Stomach (tissue), 9 donors: ENCODE results near the gene RSRP1. TPM values are rescaled to one million over a fixed set of nuclear protein-coding genes. Genes with fewer than 3 reads are reported as not detected.
A peak's percentile ranks its signal among the peaks of the same experiment; 100 is the strongest.
"Not testable (repeated sequence)": the region's sequence is repeated elsewhere in the genome, so short reads cannot be mapped to it uniquely, and the experiment has no call there.

Experiments used
- DNase-seq, 2 donors: peaks; one replicate each; pipeline versions ENCODE4 v3.0.0 to v3.0.0-alpha.2; 2013 to 2019
- H3K27ac ChIP-seq, 5 donors: fragments of 200-600 bp in 4 of 5; sonication (generic) in 4 of 5; one replicate each; pipeline ENCODE4 v1.5.1; 2013 to 2019; ENCODE audit warnings: mild to moderate bottlenecking in 1 of 5, moderate library complexity in 1 of 5
- H3K27me3 ChIP-seq, 3 donors: fragments of 200-600 bp; sonication (generic); one replicate each; pipeline ENCODE4 v1.5.1; 2017 to 2019; ENCODE audit warnings: mixed run types in 1 of 3
- H3K36me3 ChIP-seq, 4 donors: fragments of 200-600 bp; sonication (generic); 1 replicate in 3 of 4; 2 replicates in 1 of 4; pipeline ENCODE4 v1.5.1; 2016 to 2019
- H3K4me1 ChIP-seq, 4 donors: fragments of 200-600 bp; sonication (generic); one replicate each; pipeline ENCODE4 v1.5.1; 2016 to 2019
- H3K4me3 ChIP-seq, 4 donors: fragments of 200-600 bp; sonication (generic) in 3 of 4; one replicate each; pipeline ENCODE4 v1.5.1; 2016 to 2019; ENCODE audit warnings: mild to moderate bottlenecking in 1 of 4
- H3K9me3 ChIP-seq, 4 donors: fragments of 200-600 bp; sonication (generic); one replicate each; pipeline ENCODE4 v1.5.1; 2016 to 2019
- POLR2AphosphoS5 ChIP-seq, 3 donors: sonication (generic); formaldehyde crosslinking; IDR thresholded peaks; one replicate each; pipeline ENCODE4 v1.6.1; 2016; ENCODE audit warnings: antibody characterized with exemption in 3 of 3
- WGBS, 5 donors: extraction: QIAGEN DNeasy Blood & Tissue Kit in 3 of 5; methylation state at CpG; one replicate each; pipeline versions ENCODE4 v1.1.5 to v1.1.7; 2013 to 2018; 5-methylcytosine and 5-hydroxymethylcytosine counted together
- intact Hi-C: fragments of 100-400 bp; cut with DNase I; formaldehyde crosslinking; loops from one replicate; pipeline ENCODE4 v1.15.1; 2023; ENCODE audit warnings: low total_unique reads
- polyA plus RNA-seq, 3 donors: library from polyadenylated mRNA; stranded (reverse); fragments of 200-250 nt; gene quantifications; one replicate each; pipeline ENCODE4 v1.2.3, GENCODE V29; 2013
- total RNA-seq, 5 donors: library from RNA; depleted of rRNA; stranded (reverse); fragments of >200 nt; gene quantifications; one replicate each; pipeline versions ENCODE4 v1.1.0 to v1.2.3, GENCODE V29; 2014 to 2016
- donor health status: healthy with polysubstance abuse.
- donor health status: Bipolar disorder and iron deficiency.
- donor health status: healthy.

RSRP1 gene
- total and polyA plus RNA-seq, 8 donors = 12.8 to 476 (median 151) TPM

DNA sequence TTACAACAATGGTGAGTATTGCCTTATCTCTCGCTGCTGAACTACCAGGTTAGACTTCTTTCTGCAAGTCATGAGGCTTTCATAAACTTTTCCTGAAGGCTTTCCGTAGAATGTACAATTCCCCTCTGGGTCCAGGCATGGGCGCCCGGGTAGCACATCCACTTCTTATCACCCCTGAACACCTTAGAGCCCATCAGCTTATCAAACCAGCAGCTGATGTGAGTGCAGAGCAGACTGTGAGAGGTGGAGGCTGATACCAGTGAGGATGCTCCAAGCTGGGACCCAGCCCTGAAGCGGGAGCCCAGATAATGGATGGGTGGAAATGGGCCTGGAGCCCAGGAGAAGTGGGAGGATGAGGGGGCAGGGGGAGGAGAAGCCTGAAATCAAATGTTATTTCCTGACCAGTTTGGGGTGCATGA, 32.4 kb upstream of the RSRP1 start:
- WGBS, 5 donors = 43 to 83% (median 66%) methylated on average over 4 of the region's 5 CpGs
- H3K9me3 ChIP-seq, H3K36me3 ChIP-seq, H3K4me1 ChIP-seq, H3K27ac ChIP-seq, intact Hi-C loops, H3K4me3 ChIP-seq, DNase-seq, H3K27me3 ChIP-seq: not testable (repeated sequence)

DNA sequence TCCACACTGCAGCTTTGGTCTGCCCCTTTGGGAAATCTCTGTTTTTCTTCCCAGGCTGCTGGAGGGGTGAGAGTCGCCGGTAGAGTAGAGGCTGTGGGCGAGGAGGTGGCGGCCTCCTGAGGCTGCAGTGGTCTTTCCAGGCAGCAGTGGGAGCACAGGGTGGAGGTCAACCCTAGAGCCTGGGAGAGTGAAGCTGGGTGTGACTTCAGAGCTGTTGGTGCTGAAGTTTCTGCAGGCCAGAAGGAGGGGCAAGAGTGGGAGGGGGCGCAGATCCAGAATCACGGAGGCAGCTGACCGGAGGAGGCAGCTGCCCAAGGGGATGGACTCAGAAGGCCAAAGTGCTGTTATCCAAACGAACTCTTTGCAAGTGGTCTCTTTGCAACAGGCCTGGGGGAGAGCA, 31.5 kb upstream of the RSRP1 start:
- H3K27ac ChIP-seq, H3K27me3 ChIP-seq, DNase-seq, H3K36me3 ChIP-seq, H3K9me3 ChIP-seq, H3K4me1 ChIP-seq, H3K4me3 ChIP-seq, intact Hi-C loops: not testable (repeated sequence)
- 70 to 83% (median 73%) methylated on average over 3 to 7 of the region's 8 CpGs for WGBS, 5 donors

DNA sequence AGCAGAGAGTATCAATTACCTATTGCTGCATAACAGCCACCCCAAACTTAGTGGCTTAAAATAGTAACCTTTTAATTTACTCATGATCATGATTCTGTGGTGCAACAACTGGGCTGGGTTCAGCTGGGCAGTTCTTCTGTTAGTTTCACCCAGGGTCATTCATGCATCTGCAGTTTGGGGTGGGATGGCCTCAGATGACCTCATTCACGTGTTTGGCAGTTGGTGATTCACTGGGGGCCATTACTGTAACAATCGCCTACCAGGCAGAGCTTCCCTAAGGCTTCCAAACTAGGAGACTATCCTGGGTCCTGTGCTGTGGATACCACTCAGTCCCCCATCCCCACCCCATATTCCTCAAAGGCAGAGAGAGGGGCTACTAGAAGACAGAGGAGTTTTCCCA, 31.1 kb upstream of the RSRP1 start:
- H3K4me1 ChIP-seq, H3K36me3 ChIP-seq, intact Hi-C loops, H3K4me3 ChIP-seq, H3K27me3 ChIP-seq, DNase-seq, H3K9me3 ChIP-seq, H3K27ac ChIP-seq: not testable (repeated sequence)
- WGBS, 5 donors = 54 to 93% (median 80%) methylated on average over 1 to 2 of the region's 2 CpGs

DNA sequence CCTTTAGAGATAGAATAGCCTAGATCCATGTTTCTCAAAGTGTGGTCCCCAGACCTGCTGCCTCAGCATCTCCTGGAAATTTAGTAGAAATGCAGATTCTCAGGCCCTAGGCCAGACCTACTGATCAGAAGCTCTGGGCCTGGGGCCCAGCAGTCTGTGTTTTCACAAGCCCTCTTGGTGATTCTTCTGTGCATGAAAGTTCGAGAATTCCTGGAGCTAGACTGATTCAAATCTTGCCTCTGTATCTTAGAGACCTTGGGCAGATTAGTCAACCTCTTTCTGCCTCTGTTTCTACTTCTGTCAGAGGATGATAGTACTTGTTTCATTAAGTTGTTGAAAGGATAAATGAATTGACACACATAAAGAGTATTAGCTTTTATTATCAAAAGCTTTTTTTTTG, 30.0 kb upstream of the RSRP1 start:
- WGBS, 5 donors = 76 to 93% (median 85%) methylated on average over 1 of the region's 1 CpG; no CpG with 5 or more reads in 1 of the 5 donors
- H3K36me3 ChIP-seq, intact Hi-C loops, H3K9me3 ChIP-seq, DNase-seq, H3K27ac ChIP-seq, H3K27me3 ChIP-seq, H3K4me3 ChIP-seq, H3K4me1 ChIP-seq: not testable (repeated sequence)

DNA sequence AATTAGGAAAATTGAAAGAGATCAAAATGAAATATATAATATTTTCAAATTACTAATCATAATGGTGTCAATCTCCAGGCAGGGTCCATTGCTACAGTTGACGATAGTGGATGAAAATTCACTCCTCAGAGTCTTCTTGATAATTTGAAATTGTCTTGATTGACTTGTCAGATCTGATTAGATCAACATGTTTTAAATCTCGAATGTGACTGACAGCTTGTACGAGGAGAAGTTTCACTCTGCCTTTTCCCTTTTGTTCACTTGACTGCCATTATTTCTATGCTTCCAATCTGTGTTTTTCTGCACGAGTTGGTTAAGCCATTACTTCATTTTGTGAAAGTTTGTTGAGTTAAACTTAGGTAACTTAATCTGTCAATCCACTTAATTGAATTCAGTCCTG, 28.4 kb upstream of the RSRP1 start:
- H3K36me3 ChIP-seq, H3K9me3 ChIP-seq, H3K4me3 ChIP-seq, H3K27me3 ChIP-seq, H3K4me1 ChIP-seq, H3K27ac ChIP-seq, intact Hi-C loops, DNase-seq: not testable (repeated sequence)
- WGBS, 5 donors = 58 to 76% (median 62%) methylated on average over 4 of the region's 4 CpGs

DNA sequence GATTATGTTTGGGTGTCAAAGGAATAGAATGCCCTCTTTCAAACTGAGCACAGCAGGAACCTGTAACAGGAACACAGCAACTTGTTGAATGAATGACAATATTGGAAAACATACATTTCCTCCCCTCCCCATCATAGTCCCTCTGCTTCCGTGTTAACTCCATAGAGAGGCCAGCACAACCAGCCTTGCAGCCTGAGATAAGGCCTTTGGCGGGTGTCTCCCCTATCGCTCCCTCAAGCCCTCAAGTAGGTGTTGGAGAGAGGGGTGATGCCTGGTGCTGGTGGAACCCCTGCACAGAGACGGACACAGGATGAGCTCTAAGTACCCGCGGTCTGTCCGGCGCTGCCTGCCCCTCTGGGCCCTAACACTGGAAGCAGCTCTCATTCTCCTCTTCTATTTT, 25.0 kb upstream of the RSRP1 start, which contains the start of gene RHD:
Gene RHD, plus strand, starts transcription at position 272 of the 400 bp plus-strand sequence. Its CDS starts 39 bp downstream, at position 311.
- H3K9me3 ChIP-seq = not testable (repeated sequence)

DNA sequence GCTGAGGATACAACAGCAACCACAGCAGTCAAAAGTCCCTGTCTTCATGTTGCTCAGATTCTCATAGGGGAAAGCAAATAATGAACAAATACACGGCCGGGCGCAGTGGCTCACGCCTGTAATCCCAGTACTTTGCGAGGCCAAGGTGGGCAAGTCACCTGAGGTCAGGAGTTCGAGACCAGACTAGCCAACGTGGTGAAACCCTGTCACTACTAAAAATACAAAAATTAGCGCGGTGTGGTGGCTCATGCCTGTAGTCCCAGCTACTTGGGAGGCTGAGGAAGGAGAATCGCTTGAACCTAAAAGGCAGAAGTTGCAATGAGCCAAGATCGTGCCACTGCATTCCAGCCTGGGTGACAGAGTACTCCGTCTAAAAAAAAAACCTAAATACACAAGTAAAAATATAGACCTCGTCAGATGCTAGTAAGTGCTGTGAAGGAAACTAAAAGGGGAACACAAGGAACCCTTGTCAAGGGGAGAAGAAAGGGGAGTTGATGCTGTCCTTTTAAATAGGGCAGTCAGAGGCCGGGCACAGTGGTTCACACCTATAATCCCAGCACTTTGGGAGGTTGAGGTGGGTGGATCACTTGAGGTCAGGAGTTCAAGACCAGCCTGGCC, 21.0 kb upstream of the RSRP1 start:
- Histone ChIP-seq H3K27ac (peak overlapping the region; percentile 3 to 89 (median 81)), H3K4me1 (peaks cover 0 to 15% (median 6%) of the 10 kb centered on the region in 4 donors), H3K4me3 (peak overlapping the region; percentile 50 to 62 (median 57))
- 36 to 39% (median 37%) methylated on average over 14 of the region's 14 CpGs for WGBS, 5 donors
- H3K27me3 ChIP-seq, DNase-seq, H3K36me3 ChIP-seq, intact Hi-C loops, H3K9me3 ChIP-seq: not testable (repeated sequence)

More for the DNA sequence above, 25.0 kb upstream of the RSRP1 start, which contains the start of gene RHD:
- H3K27ac ChIP-seq, H3K36me3 ChIP-seq, DNase-seq, H3K4me1 ChIP-seq, H3K4me3 ChIP-seq, H3K27me3 ChIP-seq, intact Hi-C loops: not testable (repeated sequence)
- 66 to 81% (median 77%) methylated on average over 7 to 8 of the region's 8 CpGs for WGBS, 5 donors

DNA sequence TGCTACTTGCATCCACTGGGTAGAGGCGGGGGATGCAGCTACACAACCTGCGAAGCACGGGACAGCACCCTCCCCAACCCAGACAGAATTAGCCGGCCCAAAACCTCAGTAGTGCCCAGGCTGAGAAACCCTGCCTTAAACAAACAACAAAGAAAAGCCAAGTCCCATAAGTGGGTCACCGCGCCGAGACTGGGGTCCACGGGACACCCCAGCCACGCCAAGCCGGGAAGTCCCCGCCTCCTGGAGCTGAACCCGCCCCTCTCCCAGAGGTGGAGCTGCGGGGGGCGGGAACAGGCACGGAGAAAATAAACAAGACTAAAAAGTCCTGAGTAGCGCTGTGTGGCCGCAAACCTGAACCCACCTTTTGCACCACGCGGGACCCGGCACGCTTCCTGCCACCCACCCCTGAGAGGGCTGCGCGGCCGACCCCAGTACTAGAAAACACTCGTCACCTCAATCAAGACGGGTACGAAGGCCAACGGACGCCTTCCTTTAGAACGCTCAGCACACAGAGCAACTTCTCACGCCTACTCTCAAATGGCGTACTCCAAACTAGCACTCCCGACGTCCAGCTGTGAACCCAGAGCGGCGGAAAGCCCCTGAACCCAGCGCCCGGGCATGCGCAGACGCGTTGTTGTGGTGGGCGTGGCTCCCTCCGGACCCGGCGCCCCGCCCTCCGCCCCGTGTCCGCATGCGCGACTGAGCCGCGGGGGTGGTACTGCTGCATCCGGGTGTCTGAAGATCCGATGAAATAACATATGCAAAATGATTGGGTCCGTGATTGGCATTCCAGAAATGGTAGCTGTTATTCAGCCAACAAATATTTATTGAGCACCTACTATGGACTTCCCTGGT, 20.3 kb upstream of the RSRP1 start:
- H3K27me3 ChIP-seq, H3K9me3 ChIP-seq, intact Hi-C loops, H3K36me3 ChIP-seq: not testable (repeated sequence)
- peak in 2 of 3 donors; percentile 36 to 88 for TF ChIP-seq POLR2AphosphoS5 (IDR thresholded peaks at IDR 0.05)
- peak; percentile 79 to 94 for DNase-seq
- Histone ChIP-seq H3K4me1 (peaks cover 0 to 15% (median 6%) of the 10 kb centered on the region in 4 donors), H3K4me3 (peak overlapping the region; percentile 50 to 62 (median 57)), H3K27ac (peak overlapping the region; percentile 71 to 99 (median 87))
- 0 to 4% (median 1%) methylated on average over 3 to 38 of the region's 56 CpGs for WGBS, 5 donors

DNA sequence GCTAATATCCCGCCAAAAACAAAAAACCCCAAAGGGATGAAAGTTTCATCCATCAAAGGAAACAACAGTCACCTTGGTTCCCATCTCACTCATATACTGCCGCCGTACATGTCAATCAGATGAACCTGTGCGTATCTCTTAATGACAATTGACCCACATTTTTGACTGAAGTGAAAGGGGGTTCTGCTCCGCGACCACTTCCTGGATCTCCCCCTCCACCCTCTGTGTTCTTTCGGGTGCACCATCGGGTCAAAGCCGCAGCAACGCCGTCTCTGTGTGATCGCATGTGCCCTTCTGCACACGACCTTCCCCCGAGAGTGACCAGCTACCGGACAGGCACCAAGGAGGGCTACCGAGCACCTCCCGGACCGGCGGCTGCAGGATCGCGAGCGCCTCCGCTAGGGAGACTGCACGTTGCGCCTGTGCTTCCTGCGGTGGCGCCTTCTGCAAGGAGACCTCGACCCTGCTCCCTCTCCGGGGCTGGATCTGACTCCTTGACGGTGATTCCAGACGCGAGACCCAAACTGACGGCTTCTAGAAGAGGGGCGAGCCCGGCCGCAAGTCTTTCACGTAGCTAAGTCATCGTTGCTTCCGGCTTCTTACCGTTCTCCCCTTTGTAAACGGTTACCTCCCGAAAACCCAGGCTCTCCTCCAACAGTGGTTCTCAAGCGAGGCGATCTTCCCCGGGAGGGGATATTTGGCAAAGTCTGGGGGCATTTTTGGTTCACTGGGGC, 19.5 kb upstream of the RSRP1 start:
- peak in 1 of 2 donors; percentile 18 for DNase-seq
- 0 to 2% (median 1%) methylated on average over 4 to 20 of the region's 45 CpGs for WGBS, 5 donors

DNA sequence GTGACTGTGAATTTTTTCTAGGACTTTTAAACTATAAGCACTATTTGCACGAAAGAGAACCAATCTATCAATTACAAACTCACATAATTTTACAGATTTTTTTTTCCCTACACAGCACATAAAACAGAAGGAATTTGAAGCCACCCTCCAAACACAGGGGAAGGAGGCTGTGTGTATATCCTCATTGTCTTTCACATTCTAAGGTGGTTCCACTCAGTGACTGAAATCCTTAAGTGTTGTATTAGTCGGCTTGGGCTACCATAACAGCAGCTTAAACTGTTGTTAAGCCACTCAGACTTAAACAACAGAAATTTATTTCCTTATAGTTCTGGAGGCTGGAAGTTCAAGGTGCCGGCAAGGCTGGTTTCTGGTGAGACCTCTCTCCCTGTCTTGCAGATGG, 13.1 kb upstream of the RSRP1 start:
- DNase-seq, H3K4me1 ChIP-seq, H3K36me3 ChIP-seq, H3K4me3 ChIP-seq, H3K27ac ChIP-seq, intact Hi-C loops, H3K27me3 ChIP-seq, H3K9me3 ChIP-seq: not testable (repeated sequence)
- WGBS, 5 donors = 83 to 89% (median 88%) methylated on average over 3 of the region's 3 CpGs

More for the DNA sequence above, 19.5 kb upstream of the RSRP1 start:
- peaks cover 0 to 15% (median 6%) of the 10 kb centered on the region in 4 donors for H3K4me1 ChIP-seq
- H3K36me3 ChIP-seq, H3K27me3 ChIP-seq, H3K9me3 ChIP-seq, intact Hi-C loops: not testable (repeated sequence)
- peak overlapping the region; percentile 50 to 62 (median 57) for H3K4me3 ChIP-seq
- H3K27ac ChIP-seq = peak overlapping the region in 2 of 5 donors; percentile 81 to 87

DNA sequence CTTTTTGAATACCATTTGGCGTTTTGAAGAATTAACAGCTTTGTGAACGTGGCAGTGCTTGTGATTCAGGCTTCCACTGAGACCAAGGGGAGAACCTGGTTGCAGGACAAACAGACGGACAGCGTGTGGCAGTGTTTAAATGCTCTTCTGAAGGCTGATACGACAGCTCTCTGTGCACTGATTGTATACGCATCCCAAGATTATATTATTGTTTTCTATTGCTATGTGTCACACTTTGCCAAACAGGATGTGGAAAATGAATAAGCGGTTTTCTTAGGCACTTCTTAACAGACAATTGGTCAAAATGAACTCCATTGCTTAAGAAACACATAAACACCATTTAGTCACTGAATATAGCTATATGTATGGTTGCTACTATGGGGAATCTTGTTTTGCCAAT, 12.6 kb upstream of the RSRP1 start:
- H3K27ac ChIP-seq, DNase-seq, H3K9me3 ChIP-seq, H3K4me1 ChIP-seq, H3K4me3 ChIP-seq, H3K27me3 ChIP-seq, intact Hi-C loops, H3K36me3 ChIP-seq: not testable (repeated sequence)
- 56 to 72% (median 65%) methylated on average over 7 of the region's 7 CpGs for WGBS, 5 donors
